Peyer's patch (tissue), 4 donors: ENCODE data around the gene SLIT2. TPM values are rescaled to one million over a fixed set of nuclear protein-coding genes. Genes with fewer than 3 reads are reported as not detected.

Experiments
- DNase-seq, 3 donors: peaks; one replicate each; pipeline ENCODE4 v3.0.0-alpha.2; 2017 to 2019
- H3K27ac ChIP-seq, 4 donors: fragments of 200-600 bp; sonication (generic); one replicate each; pipeline ENCODE4 v1.5.1; 2016 to 2019
- H3K27me3 ChIP-seq, 2 donors: fragments of 200-600 bp; sonication (generic); one replicate each; pipeline ENCODE4 v1.5.1; 2019
- H3K36me3 ChIP-seq, 3 donors: fragments of 200-600 bp; sonication (generic); one replicate each; pipeline ENCODE4 v1.5.1; 2016 to 2019
- H3K4me1 ChIP-seq, 4 donors: fragments of 200-600 bp; sonication (generic); one replicate each; pipeline ENCODE4 v1.5.1; 2016 to 2019
- H3K4me3 ChIP-seq, 4 donors: fragments of 200-600 bp; sonication (generic); 1 replicate in 3 of 4; 2 replicates in 1 of 4; pipeline ENCODE4 v1.5.1; 2016 to 2019; ENCODE audit warnings: mild to moderate bottlenecking in 1 of 4
- H3K9me3 ChIP-seq, 4 donors: fragments of 200-600 bp; sonication (generic); one replicate each; pipeline ENCODE4 v1.5.1; 2016 to 2019; ENCODE audit warnings: mild to moderate bottlenecking in 1 of 4
- POLR2A ChIP-seq, 2 donors: fragments of 450-650 bp; IDR thresholded peaks; one replicate each; pipeline ENCODE4 v1.5.1; 2017; ENCODE audit warnings: antibody characterized with exemption in 2 of 2, mild to moderate bottlenecking in 2 of 2, moderate library complexity in 2 of 2
- total RNA-seq, 4 donors: library from RNA; depleted of rRNA; stranded (reverse); fragments of >200 nt; gene quantifications; one replicate each; pipeline ENCODE4 v1.1.0, GENCODE V29; 2016
- TF ChIP-seq, protein P1 (sequence below), 6 experiments: fragments of 450-650 bp in 4 of 6; fragments of 200-600 bp in 2 of 6; sonication (generic) in 1 of 6; IDR thresholded peaks; one replicate each; pipeline ENCODE4 v1.5.1; 2017 to 2019; ENCODE audit warnings: antibody characterized with exemption in 6 of 6, mild to moderate bottlenecking in 3 of 6, moderate library complexity in 1 of 6

Gene SLIT2, protein sequence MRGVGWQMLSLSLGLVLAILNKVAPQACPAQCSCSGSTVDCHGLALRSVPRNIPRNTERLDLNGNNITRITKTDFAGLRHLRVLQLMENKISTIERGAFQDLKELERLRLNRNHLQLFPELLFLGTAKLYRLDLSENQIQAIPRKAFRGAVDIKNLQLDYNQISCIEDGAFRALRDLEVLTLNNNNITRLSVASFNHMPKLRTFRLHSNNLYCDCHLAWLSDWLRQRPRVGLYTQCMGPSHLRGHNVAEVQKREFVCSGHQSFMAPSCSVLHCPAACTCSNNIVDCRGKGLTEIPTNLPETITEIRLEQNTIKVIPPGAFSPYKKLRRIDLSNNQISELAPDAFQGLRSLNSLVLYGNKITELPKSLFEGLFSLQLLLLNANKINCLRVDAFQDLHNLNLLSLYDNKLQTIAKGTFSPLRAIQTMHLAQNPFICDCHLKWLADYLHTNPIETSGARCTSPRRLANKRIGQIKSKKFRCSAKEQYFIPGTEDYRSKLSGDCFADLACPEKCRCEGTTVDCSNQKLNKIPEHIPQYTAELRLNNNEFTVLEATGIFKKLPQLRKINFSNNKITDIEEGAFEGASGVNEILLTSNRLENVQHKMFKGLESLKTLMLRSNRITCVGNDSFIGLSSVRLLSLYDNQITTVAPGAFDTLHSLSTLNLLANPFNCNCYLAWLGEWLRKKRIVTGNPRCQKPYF (N-terminal part only)
- total RNA-seq, result 10 to 100 TPM in 1 of 4 donors, 1 to 10 TPM in 3; 3.3 to 11.6 (median 5.5) TPM

DNA sequence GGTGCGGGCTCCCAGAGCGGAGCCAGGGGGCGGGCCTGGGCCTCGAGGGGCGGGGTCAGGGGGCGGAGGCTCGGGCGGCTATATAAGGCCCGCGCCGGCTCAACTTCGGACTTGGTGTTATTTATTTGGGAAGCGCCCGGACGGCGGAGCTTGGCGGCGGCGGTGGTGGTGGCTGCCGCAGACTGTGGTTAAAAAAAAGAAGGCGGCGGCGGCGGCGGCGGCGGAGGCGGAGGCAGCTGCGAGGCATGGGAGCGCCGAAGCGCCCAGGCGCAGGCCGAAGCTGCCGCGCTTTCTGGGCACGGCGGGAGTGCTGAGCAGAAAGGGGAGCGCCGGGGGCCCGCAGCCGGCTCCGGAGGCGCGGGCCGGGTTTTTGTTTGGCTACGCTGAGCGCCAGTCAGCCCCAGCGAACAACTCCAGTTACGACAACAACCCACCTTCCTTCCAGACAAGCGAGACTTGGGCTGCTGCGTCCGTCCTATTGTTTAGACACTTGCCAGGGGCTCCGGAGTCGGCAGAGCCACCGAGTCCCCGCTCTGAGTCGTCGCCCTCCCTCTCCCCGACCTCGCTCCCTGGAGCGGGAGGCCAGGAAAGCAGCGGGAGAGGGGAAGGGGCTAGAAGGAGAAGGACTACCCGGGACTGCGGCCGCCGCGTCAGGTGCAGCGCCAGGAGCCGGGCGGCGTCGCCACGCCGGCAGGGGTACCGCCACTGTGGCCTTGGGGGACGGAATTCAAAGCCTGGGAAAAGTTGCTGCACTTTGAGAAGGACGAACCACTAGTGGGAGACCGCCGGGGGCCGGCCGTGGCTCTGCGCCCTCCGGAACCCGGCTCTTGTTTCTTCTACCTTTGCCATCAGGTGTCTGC, at the start of gene SLIT2:
SLIT2 (plus strand) TSS at position 110 of the 860 bp plus-strand sequence. CDS start 1,911 bp downstream, outside the sequence.
- TF ChIP-seq, protein P1, sequence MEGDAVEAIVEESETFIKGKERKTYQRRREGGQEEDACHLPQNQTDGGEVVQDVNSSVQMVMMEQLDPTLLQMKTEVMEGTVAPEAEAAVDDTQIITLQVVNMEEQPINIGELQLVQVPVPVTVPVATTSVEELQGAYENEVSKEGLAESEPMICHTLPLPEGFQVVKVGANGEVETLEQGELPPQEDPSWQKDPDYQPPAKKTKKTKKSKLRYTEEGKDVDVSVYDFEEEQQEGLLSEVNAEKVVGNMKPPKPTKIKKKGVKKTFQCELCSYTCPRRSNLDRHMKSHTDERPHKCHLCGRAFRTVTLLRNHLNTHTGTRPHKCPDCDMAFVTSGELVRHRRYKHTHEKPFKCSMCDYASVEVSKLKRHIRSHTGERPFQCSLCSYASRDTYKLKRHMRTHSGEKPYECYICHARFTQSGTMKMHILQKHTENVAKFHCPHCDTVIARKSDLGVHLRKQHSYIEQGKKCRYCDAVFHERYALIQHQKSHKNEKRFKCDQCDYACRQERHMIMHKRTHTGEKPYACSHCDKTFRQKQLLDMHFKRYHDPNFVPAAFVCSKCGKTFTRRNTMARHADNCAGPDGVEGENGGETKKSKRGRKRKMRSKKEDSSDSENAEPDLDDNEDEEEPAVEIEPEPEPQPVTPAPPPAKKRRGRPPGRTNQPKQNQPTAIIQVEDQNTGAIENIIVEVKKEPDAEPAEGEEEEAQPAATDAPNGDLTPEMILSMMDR (IDR thresholded peaks at IDR 0.05), result no peak
- TF ChIP-seq POLR2A (IDR thresholded peaks at IDR 0.05), result peak in 1 of 2 donors; percentile 27
- Histone ChIP-seq H3K4me1 (peaks cover 0 to 20% (median 0%) of the 10 kb centered on the region in 4 donors), H3K9me3 (no peaks in the 10 kb centered on the region), H3K36me3 (no peaks in the 10 kb centered on the region), H3K4me3 (peak within 1 kb of the TSS; percentile 33 to 52 (median 42)), H3K27me3 (peaks cover 0 to 11% of the 10 kb centered on the region in 2 donors), H3K27ac (peak within 1 kb of the TSS in 3 of 4 donors; percentile 2 to 10 (median 9))
- DNase-seq, result peak in 2 of 3 donors; percentile 71 to 76

DNA sequence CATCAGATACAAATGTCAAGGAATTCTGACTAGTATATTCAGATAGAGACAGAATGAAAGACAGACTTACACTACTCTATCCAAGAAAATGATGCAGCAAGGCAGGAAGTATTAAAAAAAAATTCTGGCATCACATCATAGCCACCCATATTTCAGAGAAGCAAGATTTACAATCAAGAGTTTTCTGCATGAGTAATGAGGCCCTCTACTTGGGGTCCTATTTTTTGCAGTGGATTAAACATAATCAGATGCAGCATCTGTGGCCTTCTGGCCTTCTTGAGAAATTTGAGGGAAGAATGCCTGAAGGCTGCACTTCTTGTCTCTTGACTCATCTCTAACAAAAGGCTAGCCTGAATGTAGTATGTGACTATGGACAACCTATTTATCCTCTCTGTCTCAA, 48.2 kb upstream of the SLIT2 start:
- TF ChIP-seq, protein P1 (IDR thresholded peaks at IDR 0.05), result no peak
- no peak for TF ChIP-seq POLR2A (IDR thresholded peaks at IDR 0.05)
- H3K9me3 ChIP-seq, result no peaks in the 10 kb centered on the region
- no peaks in the 10 kb centered on the region for H3K36me3 ChIP-seq
- H3K27me3 ChIP-seq, result no peaks in the 10 kb centered on the region
- no peaks in the 10 kb centered on the region for H3K4me1 ChIP-seq
- H3K27ac ChIP-seq, result no peak overlapping the region
- no peak overlapping the region for H3K4me3 ChIP-seq
- DNase-seq, result no peak

DNA sequence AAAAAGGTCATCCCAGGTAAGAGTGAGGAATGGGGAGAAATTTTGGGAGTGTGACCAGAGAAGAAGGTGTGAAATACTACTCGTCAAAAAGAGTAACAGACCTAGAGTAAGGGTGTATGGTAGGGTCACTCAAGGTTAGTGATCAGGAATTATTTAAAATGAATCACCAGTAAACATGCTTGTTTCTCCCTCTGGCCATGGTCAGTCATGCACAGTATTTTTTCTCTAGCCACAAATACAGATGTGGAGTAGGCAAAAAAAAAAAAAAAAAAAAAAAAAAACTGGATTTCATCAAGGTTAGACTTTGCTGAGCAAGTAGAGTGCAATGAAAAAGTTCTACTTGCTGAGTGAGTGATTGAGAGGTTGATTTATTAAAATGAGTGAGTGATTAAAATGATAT, 34.2 kb upstream of the SLIT2 start:
- no peaks in the 10 kb centered on the region for H3K36me3 ChIP-seq
- no peaks in the 10 kb centered on the region for H3K9me3 ChIP-seq
- H3K27me3 ChIP-seq, result no peaks in the 10 kb centered on the region
- TF ChIP-seq, protein P1 (IDR thresholded peaks at IDR 0.05), result no peak
- no peak for TF ChIP-seq POLR2A (IDR thresholded peaks at IDR 0.05)
- no peak overlapping the region for H3K27ac ChIP-seq
- H3K4me3 ChIP-seq, result no peak overlapping the region
- DNase-seq, result no peak
- H3K4me1 ChIP-seq, result no peaks in the 10 kb centered on the region

DNA sequence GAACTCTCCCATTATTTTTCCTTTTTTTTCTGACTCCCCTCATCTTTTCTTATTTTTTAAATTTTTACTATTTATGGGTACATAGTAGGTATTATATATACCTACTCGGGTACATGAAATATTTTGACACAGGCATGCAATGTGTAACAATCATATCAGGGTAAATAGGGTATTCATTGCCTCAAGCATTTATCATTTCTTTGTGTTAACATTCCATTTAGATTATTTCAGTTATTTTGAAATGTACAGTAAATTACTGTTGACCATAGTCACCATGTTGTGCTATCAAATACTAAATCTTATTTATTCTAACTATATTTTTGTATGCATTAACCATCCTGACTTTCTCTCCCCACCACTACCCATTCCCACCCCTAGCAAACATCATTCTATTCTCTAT, 33.8 kb upstream of the SLIT2 start:
- no peak for DNase-seq
- Histone ChIP-seq H3K4me1 (no peaks in the 10 kb centered on the region), H3K36me3 (no peaks in the 10 kb centered on the region), H3K4me3 (no peak overlapping the region), H3K9me3 (no peaks in the 10 kb centered on the region), H3K27me3 (no peaks in the 10 kb centered on the region), H3K27ac (no peak overlapping the region)
- no peak for TF ChIP-seq POLR2A (IDR thresholded peaks at IDR 0.05)
- TF ChIP-seq, protein P1 (IDR thresholded peaks at IDR 0.05), result no peak

DNA sequence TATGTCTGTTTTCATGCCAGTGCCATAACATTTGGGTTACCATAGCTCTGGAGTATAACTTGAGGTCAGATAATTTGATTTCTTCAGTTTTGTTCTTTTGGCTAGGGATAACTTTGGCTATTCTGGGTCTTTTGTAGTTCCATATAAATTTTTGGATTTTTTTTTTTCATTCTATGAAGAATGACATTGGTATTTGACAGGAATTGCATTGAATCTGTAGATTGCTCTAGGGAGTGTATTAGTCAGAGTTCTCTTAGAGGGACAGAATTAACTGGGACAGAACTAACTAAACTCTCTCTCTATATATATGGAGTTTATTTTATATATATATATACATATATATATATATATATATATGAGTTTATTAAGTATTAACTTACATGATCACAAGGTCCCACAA, 32.2 kb upstream of the SLIT2 start:
- H3K4me3 ChIP-seq, result no peak overlapping the region
- no peaks in the 10 kb centered on the region for H3K4me1 ChIP-seq
- DNase-seq, result no peak
- H3K27me3 ChIP-seq, result no peaks in the 10 kb centered on the region
- no peaks in the 10 kb centered on the region for H3K9me3 ChIP-seq
- TF ChIP-seq, protein P1 (IDR thresholded peaks at IDR 0.05), result no peak
- TF ChIP-seq POLR2A (IDR thresholded peaks at IDR 0.05), result no peak
- no peaks in the 10 kb centered on the region for H3K36me3 ChIP-seq
- H3K27ac ChIP-seq, result no peak overlapping the region
